A549 (cell line): Measurements from ENCODE around the gene SCTR. TPM values are rescaled to one million over a fixed set of nuclear protein-coding genes. Genes with fewer than 3 reads are reported as not detected.

Source experiments
- ATAC-seq, 2 experiments: fragments of 200-7000 bp in 1 of 2; fragments of >200 bp in 1 of 2; cut with Nextera tagmentation in 1 of 2; cut with Tn5 transposase in 1 of 2; 3 replicates each; pipeline versions ENCODE4 v1.8.0 to v1.9.1; 2018 to 2020; ENCODE audit warnings: mild to moderate bottlenecking in 1 of 2, moderate library complexity in 1 of 2
- CTCF ChIA-PET: fragments of 300-600 bp; sonication (Branson Sonifier 250); formaldehyde crosslinking; extraction: SDS; loops from one replicate; lab custom pipeline; 2021; ENCODE audit warnings: antibody characterized with exemption, inconsistent platforms; lab: Yijun Ruan, JAX
- POLR2A ChIA-PET: fragments of 350-600 bp; formaldehyde crosslinking; extraction: SDS; loops from one replicate; lab custom pipeline; 2021; ENCODE audit warnings: antibody characterized with exemption, inconsistent platforms; lab: Yijun Ruan, JAX
- DNase-seq, 2 experiments: peaks; one replicate each; pipeline versions ENCODE4 v3.0.0 to v3.0.0-alpha.2; 2011 to 2016; ENCODE audit warnings: low read depth in 1 of 2, low spot score in 1 of 2
- FAIRE-seq: peaks from 2 replicates; lab custom pipeline; 2011; peaks lifted over from hg19 to GRCh38; lab: Jason Lieb, UNC
- H3K27ac ChIP-seq, 2 experiments: fragments of >200 bp; sonication (Bioruptor Twin); formaldehyde crosslinking; 3 replicates each; pipeline ENCODE4 v1.5.1; 2016 to 2017
- H3K4me1 ChIP-seq: fragments of >200 bp; sonication (Bioruptor Twin); formaldehyde crosslinking; 3 replicates; pipeline ENCODE4 v1.6.1; 2016
- H3K4me2 ChIP-seq: fragments of >200 bp; sonication (Bioruptor Twin); formaldehyde crosslinking; 3 replicates; pipeline ENCODE4 v1.6.1; 2016
- H3K4me3 ChIP-seq: fragments of >200 bp; sonication (Bioruptor Twin); formaldehyde crosslinking; 3 replicates; pipeline ENCODE4 v1.5.1; 2016
- H3K9me3 ChIP-seq: fragments of >200 bp; sonication (Bioruptor Twin); formaldehyde crosslinking; 3 replicates; pipeline ENCODE4 v1.6.1; 2016
- BHLHE40 ChIP-seq: IDR thresholded peaks from 2 replicates; pipeline ENCODE4 v1.6.1; 2012; ENCODE audit warnings: low read depth, low read length, inconsistent platforms
- CHD4 ChIP-seq: fragments of 200-600 bp; sonication (generic); IDR thresholded peaks from 2 replicates; pipeline ENCODE4 v1.6.1; 2016; ENCODE audit warnings: antibody characterized with exemption, mild to moderate bottlenecking, borderline replicate concordance
- CTCF ChIP-seq: fragments of >200 bp; sonication (Bioruptor Twin); formaldehyde crosslinking; IDR thresholded peaks from 3 replicates; pipeline ENCODE4 v1.5.1; 2016
- E2F6 ChIP-seq: IDR thresholded peaks from 2 replicates; pipeline ENCODE4 v1.6.1; 2012; ENCODE audit warnings: low read depth, borderline replicate concordance
- ELK1 ChIP-seq: fragments of 150-350 bp; IDR thresholded peaks from 2 replicates; pipeline ENCODE4 v1.6.1; 2014; ENCODE audit warnings: low read depth, mild to moderate bottlenecking, low read length
- EP300 ChIP-seq, 2 experiments: fragments of >200 bp; sonication (Bioruptor Twin); formaldehyde crosslinking; IDR thresholded peaks; 2 replicates in 1 of 2; 3 replicates in 1 of 2; pipeline ENCODE4 v1.6.1; 2016 to 2017
- GATA3 ChIP-seq: IDR thresholded peaks from 2 replicates; pipeline ENCODE4 v1.6.1; 2012; ENCODE audit warnings: borderline replicate concordance
- HOXA7 ChIP-seq: fragments of 250-450 bp; sonication (Bioruptor Pico); IDR thresholded peaks from 2 replicates; pipeline ENCODE4 v1.5.0; 2020; ENCODE audit warnings: mild to moderate bottlenecking, moderate library complexity
- HOXB13 ChIP-seq: fragments of 250-450 bp; sonication (Bioruptor Pico); IDR thresholded peaks from 2 replicates; pipeline ENCODE4 v1.5.0; 2020; ENCODE audit warnings: low read depth, mild to moderate bottlenecking, moderate library complexity
- HOXB5 ChIP-seq: fragments of 250-450 bp; sonication (Bioruptor Pico); IDR thresholded peaks from 2 replicates; pipeline ENCODE4 v1.5.0; 2020; ENCODE audit warnings: mild to moderate bottlenecking, moderate library complexity
- MYC ChIP-seq: IDR thresholded peaks from 2 replicates; pipeline ENCODE4 v1.6.1; 2012; ENCODE audit warnings: mild to moderate bottlenecking, inconsistent platforms, low read length, improper control_type of control experiment, borderline replicate concordance
- PHF8 ChIP-seq: fragments of 200-600 bp; sonication (generic); IDR thresholded peaks from 2 replicates; pipeline ENCODE4 v1.6.1; 2016; ENCODE audit warnings: low read depth, mild to moderate bottlenecking, antibody characterized with exemption, moderate library complexity, borderline replicate concordance
- RAD21 ChIP-seq, 2 experiments: fragments of >200 bp in 1 of 2; sonication (Bioruptor Twin) in 1 of 2; formaldehyde crosslinking in 1 of 2; IDR thresholded peaks in 1 of 2; conservative IDR thresholded peaks in 1 of 2; 2 replicates in 1 of 2; 3 replicates in 1 of 2; pipeline ENCODE4 v1.6.1; 2012 to 2018; ENCODE audit warnings: inconsistent platforms in 1 of 2
- ZC3H11A ChIP-seq: fragments of 450-650 bp; IDR thresholded peaks from 2 replicates; pipeline ENCODE4 v1.6.1; 2014; ENCODE audit warnings: antibody characterized with exemption, mild to moderate bottlenecking
- ZFP36 ChIP-seq: fragments of 450-650 bp; IDR thresholded peaks from 2 replicates; pipeline ENCODE4 v1.6.1; 2014; ENCODE audit warnings: borderline replicate concordance; ENCODE audit not compliant: partially characterized antibody
- ZNF302 ChIP-seq: fragments of 250-450 bp; sonication (Bioruptor Pico); IDR thresholded peaks from 2 replicates; pipeline ENCODE4 v1.9.0; 2021; ENCODE audit warnings: inconsistent platforms, mild to moderate bottlenecking, moderate library complexity
- WGBS: methylation state at CpG from one replicate; pipeline ENCODE4 v1.1.6; 2017; ENCODE audit errors: missing lambda C conversion rate; 5-methylcytosine and 5-hydroxymethylcytosine counted together
- polyA plus RNA-seq, 4 experiments: library from polyadenylated mRNA; depleted of rRNA in 3 of 4; stranded (reverse); fragments of >200 nt; fragmentation: RNase III in 1 of 4; extraction: RNeasy Plus Mini Kit Qiagen cat#74134 plus additional on column Dnase treatment in 1 of 4; gene quantifications; 2 replicates in 3 of 4; 3 replicates in 1 of 4; pipeline ENCODE4 v1.2.3, GENCODE V29; 2011 to 2017

Gene SCTR
- polyA plus RNA-seq, 2 of the 4 experiments (the other 2 are of a cell fraction) = not detected

GRCh38 chr2:119482481-119483394, 41.5 kb downstream of the SCTR start:
- no peak for FAIRE-seq
- DNase-seq = no peak

GRCh38 chr2:119481501-119482455, 42.5 kb downstream of the SCTR start:
- Histone ChIP-seq H3K4me1 (peaks cover 28% of the 10 kb centered on the region), H3K4me2 (no peak overlapping the region), H3K4me3 (no peak overlapping the region), H3K9me3 (no peaks in the 10 kb centered on the region), H3K27ac (peak overlapping the region in 1 of 2 experiments; percentile 17; a peak in 1 of 6 replicates)
- CTCF ChIA-PET = interaction anchor here (3.5 to 14.8 kb wide), 2 partner anchors 7 to 78 kb away, joined by 19 to 255 read pairs; no protein-coding TSS in a partner anchor
- no peak for ATAC-seq
- DNase-seq = no peak
- 78% methylated on average over 14 of the region's 16 CpGs for WGBS
- TF ChIP-seq ZC3H11A (no peak), HOXB5 (CRISPR knock-in tag) (no peak), RAD21 (conservative IDR thresholded peaks at IDR 0.05 in 1 of 2, IDR thresholded peaks at IDR 0.05 in 1 of 2) (no peak), E2F6 (no peak), HOXB13 (CRISPR knock-in tag) (no peak), CHD4 (no peak), ZNF302 (CRISPR knock-in tag) (no peak), HOXA7 (CRISPR knock-in tag) (no peak), ZFP36 (no peak), PHF8 (no peak), EP300 (IDR thresholded peaks at IDR 0.05) (no peak)
- POLR2A ChIA-PET = no interaction called here
- no peak for FAIRE-seq

More at GRCh38 chr2:119482481-119483394, 41.5 kb downstream of the SCTR start:
- CTCF ChIA-PET = interaction anchor here (1.0 to 14.8 kb wide), 4 partner anchors 7 to 79 kb away, joined by 3 to 255 read pairs (median 40); no protein-coding TSS in a partner anchor
- TF ChIP-seq ZFP36 (no peak), ELK1 (no peak), GATA3 (no peak), CTCF (no peak), BHLHE40 (no peak), MYC (no peak)
- TF ChIP-seq, all 56 proteins: peak for 0
- H3K4me3 ChIP-seq = no peak overlapping the region
- H3K9me3 ChIP-seq = no peaks in the 10 kb centered on the region
- no peak overlapping the region for H3K4me2 ChIP-seq
- WGBS = 78% methylated on average over 20 of the region's 20 CpGs
- ATAC-seq = no peak
- POLR2A ChIA-PET = no interaction called here
- H3K27ac ChIP-seq = peak overlapping the region in 1 of 2 experiments; percentile 17; a peak in 2 of 6 replicates
- H3K4me1 ChIP-seq = peaks cover 37% of the 10 kb centered on the region
